Kidney (tissue), 14 donors: ENCODE measurements around the gene C11orf21. TPM values are rescaled to one million over a fixed set of nuclear protein-coding genes. Genes with fewer than 3 reads are reported as not detected.

Experiments
- DNase-seq, 5 donors: peaks; one replicate each; pipeline ENCODE4 v3.0.0-alpha.2; 2013 to 2020
- FAIRE-seq: peaks from 2 replicates; lab custom pipeline; 2012; peaks lifted over from hg19 to GRCh38; lab: Jason Lieb, UNC
- H3K27ac ChIP-seq, 2 donors: one replicate each; pipeline ENCODE4 v1.7.0; 2013; ENCODE audit warnings: low read depth in 2 of 2, low read length in 2 of 2, inconsistent platforms in 1 of 2
- H3K27me3 ChIP-seq: one replicate; pipeline ENCODE4 v1.7.1; 2013; ENCODE audit warnings: low read length, inconsistent platforms; ENCODE audit not compliant: control insufficient read depth, insufficient read depth
- H3K36me3 ChIP-seq, 3 donors: one replicate each; pipeline versions ENCODE4 v1.7.0 to v1.7.1; 2013; ENCODE audit warnings: low read length in 3 of 3, control low read depth in 1 of 3, inconsistent platforms in 1 of 3; ENCODE audit not compliant: insufficient read depth in 3 of 3, control insufficient read depth in 2 of 3
- H3K4me1 ChIP-seq, 3 donors: one replicate each; pipeline versions ENCODE4 v1.7.0 to v1.7.1; 2013; ENCODE audit warnings: low read length in 3 of 3, inconsistent platforms in 1 of 3, low read depth in 1 of 3; ENCODE audit not compliant: control insufficient read depth in 2 of 3, insufficient read depth in 2 of 3
- H3K4me3 ChIP-seq, 3 donors: one replicate each; pipeline versions ENCODE4 v1.7.0 to v1.8.1; 2013; ENCODE audit warnings: low read length in 3 of 3, control low read depth in 1 of 3, inconsistent platforms in 1 of 3
- H3K9ac ChIP-seq, 3 donors: one replicate each; pipeline versions ENCODE4 v1.7.0 to v1.7.1; 2013; ENCODE audit warnings: low read length in 3 of 3, control low read depth in 1 of 3, inconsistent platforms in 1 of 3
- H3K9me3 ChIP-seq, 3 donors: one replicate each; pipeline versions ENCODE4 v1.7.0 to v1.7.1; 2013; ENCODE audit warnings: low read length in 3 of 3, control low read depth in 1 of 3, inconsistent platforms in 1 of 3; ENCODE audit not compliant: control insufficient read depth in 2 of 3, insufficient read depth in 1 of 3
- CTCF ChIP-seq: IDR thresholded peaks from 3 replicates; pipeline ENCODE4 v1.5.1; 2012; ENCODE audit warnings: mild to moderate bottlenecking, moderate library complexity, borderline replicate concordance; ENCODE audit not compliant: insufficient read depth; ENCODE audit errors: extremely low read depth
- intact Hi-C: fragments of 100-400 bp; cut with DNase I; formaldehyde crosslinking; loops from one replicate; pipeline ENCODE4 v1.11.1; 2022
- polyA plus RNA-seq: library from polyadenylated mRNA; stranded (reverse); fragments of 350-450 nt; fragmentation: Illumina TruSeq; extraction: RNeasy Lipid Tissue Mini Kit (QIAGEN cat#74804); gene quantifications from one replicate; pipeline ENCODE4 v1.2.3, GENCODE V29; 2014; ENCODE audit warnings: low read depth, low replicate concordance; ENCODE audit not compliant: insufficient read depth
- total RNA-seq: library from RNA; stranded (reverse); fragmentation: NEBNext Ultra II Directional; extraction: Animal tissue kit (Norgen Biotek cat#: 25700); gene quantifications from one replicate; pipeline ENCODE4 v1.2.1, GENCODE V29; 2021
- donor health status: control.
- donor health status: control.
- donor health status: control.
- donor health status: control.
- donor health status: control.
- donor health status: DM: yes; HTN: yes; CAD: no.
- donor health status: Normal renal cell carcinoma (clear cell type).

C11orf21 gene
- total and polyA plus RNA-seq, 2 donors from 2014 or later: 0.17 to 4.9 TPM

GRCh38 chr11:2267851-2268728 lies 33.6 kb downstream of the C11orf21 start:
- peaks cover 0 to 7% (median 0%) of the 10 kb centered on the region in 3 donors for H3K4me1 ChIP-seq

GRCh38 chr11:2267306-2267850 lies 34.3 kb downstream of the C11orf21 start:
- FAIRE-seq (no peak), DNase-seq (peak in 1 of 5 donors; percentile 54)
- Histone ChIP-seq H3K9me3 (no peaks in the 10 kb centered on the region), H3K4me1 (peaks cover 0 to 7% (median 0%) of the 10 kb centered on the region in 3 donors), H3K9ac (no peak overlapping the region), H3K27me3 (peaks cover 3% of the 10 kb centered on the region), H3K36me3 (no peaks in the 10 kb centered on the region), H3K27ac (no peak overlapping the region), H3K4me3 (no peak overlapping the region)
- intact Hi-C loops: no loop called here
- no peak for TF ChIP-seq CTCF

More at GRCh38 chr11:2267851-2268728, 33.6 kb downstream of the C11orf21 start:
- TF ChIP-seq CTCF: no peak
- Histone ChIP-seq H3K9me3 (no peaks in the 10 kb centered on the region), H3K27me3 (peaks cover 3% of the 10 kb centered on the region), H3K4me3 (peak overlapping the region in 1 of 3 donors; percentile 17), H3K36me3 (no peaks in the 10 kb centered on the region), H3K9ac (no peak overlapping the region), H3K27ac (no peak overlapping the region)
- DNase-seq (peak in 2 of 5 donors; percentile 59 to 74), FAIRE-seq (no peak)
- intact Hi-C loops: no loop called here

GRCh38 chr11:2266586-2267305 lies 35.0 kb downstream of the C11orf21 start:
- Histone ChIP-seq H3K4me3 (no peak overlapping the region), H3K4me1 (peaks cover 0 to 7% (median 0%) of the 10 kb centered on the region in 3 donors), H3K36me3 (no peaks in the 10 kb centered on the region), H3K27me3 (peaks cover 2% of the 10 kb centered on the region), H3K27ac (no peak overlapping the region), H3K9me3 (no peaks in the 10 kb centered on the region), H3K9ac (no peak overlapping the region)
- TF ChIP-seq CTCF: no peak
- DNase-seq (no peak), FAIRE-seq (no peak)
- intact Hi-C loops: no loop called here
